Fibroblast of mammary gland (primary cell): ENCODE data around the gene PLOD3.
"Not testable (repeated sequence)": the region's sequence is repeated elsewhere in the genome, so short reads cannot be mapped to it uniquely, and the experiment has no call there.

Source experiments
- DNase-seq: peaks from one replicate; pipeline ENCODE4 v3.0.0-alpha.2; 2010; ENCODE audit warnings: low read depth
- H3K4me3 ChIP-seq: 2 replicates; pipeline ENCODE4 v1.5.1; 2011; ENCODE audit warnings: low read depth, mild to moderate bottlenecking, low read length, moderate library complexity; ENCODE audit not compliant: control insufficient read depth
- TF ChIP-seq, protein P1 (sequence below): conservative IDR thresholded peaks from 2 replicates; pipeline ENCODE4 v1.5.1; 2011; ENCODE audit warnings: low read depth, low read length, inconsistent platforms; ENCODE audit not compliant: control insufficient read depth, insufficient read depth

Gene PLOD3

DNA sequence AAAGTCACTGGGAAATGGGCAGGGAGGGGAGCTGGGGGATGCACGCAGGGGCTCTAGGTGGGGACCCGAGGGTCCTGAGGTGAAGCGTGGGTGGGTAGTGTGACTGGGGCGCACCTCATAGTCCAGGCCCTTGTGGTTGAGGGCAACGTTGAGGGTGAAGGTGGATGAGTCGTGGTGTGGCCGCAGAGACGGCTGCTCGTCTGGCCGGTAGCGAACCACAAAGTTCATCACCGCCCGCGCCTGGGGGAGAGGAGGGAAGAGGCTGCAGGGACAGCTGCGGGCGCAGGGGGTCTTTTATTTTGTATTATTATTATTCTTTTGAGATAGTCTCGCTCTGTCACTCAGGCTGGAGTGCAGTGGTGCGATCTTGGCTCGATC is 10.7 kb downstream of the PLOD3 start:
- TF ChIP-seq, protein P1, sequence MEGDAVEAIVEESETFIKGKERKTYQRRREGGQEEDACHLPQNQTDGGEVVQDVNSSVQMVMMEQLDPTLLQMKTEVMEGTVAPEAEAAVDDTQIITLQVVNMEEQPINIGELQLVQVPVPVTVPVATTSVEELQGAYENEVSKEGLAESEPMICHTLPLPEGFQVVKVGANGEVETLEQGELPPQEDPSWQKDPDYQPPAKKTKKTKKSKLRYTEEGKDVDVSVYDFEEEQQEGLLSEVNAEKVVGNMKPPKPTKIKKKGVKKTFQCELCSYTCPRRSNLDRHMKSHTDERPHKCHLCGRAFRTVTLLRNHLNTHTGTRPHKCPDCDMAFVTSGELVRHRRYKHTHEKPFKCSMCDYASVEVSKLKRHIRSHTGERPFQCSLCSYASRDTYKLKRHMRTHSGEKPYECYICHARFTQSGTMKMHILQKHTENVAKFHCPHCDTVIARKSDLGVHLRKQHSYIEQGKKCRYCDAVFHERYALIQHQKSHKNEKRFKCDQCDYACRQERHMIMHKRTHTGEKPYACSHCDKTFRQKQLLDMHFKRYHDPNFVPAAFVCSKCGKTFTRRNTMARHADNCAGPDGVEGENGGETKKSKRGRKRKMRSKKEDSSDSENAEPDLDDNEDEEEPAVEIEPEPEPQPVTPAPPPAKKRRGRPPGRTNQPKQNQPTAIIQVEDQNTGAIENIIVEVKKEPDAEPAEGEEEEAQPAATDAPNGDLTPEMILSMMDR = no peak
- no peak for DNase-seq
- H3K4me3 ChIP-seq = no peak overlapping the region

- H3K4me3 ChIP-seq = no peak overlapping the region
- DNase-seq = no peak
Observed at GRCh38 chr7:101205901-101206664, 11.3 kb downstream of the PLOD3 start.

GRCh38 chr7:101203740-101204738 is 13.3 kb downstream of the PLOD3 start:
- H3K4me3 ChIP-seq, DNase-seq: not testable (repeated sequence)

More at GRCh38 chr7:101205901-101206664, 11.3 kb downstream of the PLOD3 start:
- TF ChIP-seq, protein P1 = no peak

- H3K4me3 ChIP-seq = no peak overlapping the region
- no peak for DNase-seq
- TF ChIP-seq, protein P1 = no peak
Observed at GRCh38 chr7:101202603-101202918, 14.8 kb downstream of the PLOD3 start.

GRCh38 chr7:101201695-101202602 is 15.4 kb downstream of the PLOD3 start:
- TF ChIP-seq, protein P1 = no peak
- DNase-seq = no peak
- no peak overlapping the region for H3K4me3 ChIP-seq

- no peak within 1 kb of the TSS for H3K4me3 ChIP-seq
- no peak for DNase-seq
- TF ChIP-seq, protein P1 = no peak
Observed at GRCh38 chr7:101200862-101201599, 16.4 kb downstream of the PLOD3 start, which contains the start of gene MOGAT3. Gene MOGAT3, minus strand, starts transcription at chr7:101201036. Its CDS starts 182 bp downstream, at chr7:101200854.
